GM23338 (cell line): ENCODE results near the gene TMEM185A. TPM values are rescaled to one million over a fixed set of nuclear protein-coding genes. Genes with fewer than 3 reads are reported as not detected.
A peak's percentile ranks its signal among the peaks of the same experiment; 100 is the strongest.
"Not testable (repeated sequence)": the region's sequence is repeated elsewhere in the genome, so short reads cannot be mapped to it uniquely, and the experiment has no call there.

Experiments
- ATAC-seq: fragments of 200-7000 bp; cut with Tn5 transposase; 3 replicates; pipeline ENCODE4 v1.9.1; 2020
- DNase-seq: peaks from one replicate; pipeline ENCODE4 v3.0.0-alpha.2; 2015; ENCODE audit warnings: low spot score
- H2AFZ ChIP-seq: fragments of 200-600 bp; sonication (generic); 2 replicates; pipeline ENCODE4 v1.8.0; 2016; ENCODE audit warnings: antibody characterized with exemption, mild to moderate bottlenecking, moderate library complexity
- H3F3A ChIP-seq: fragments of 200-600 bp; sonication (generic); replicated peaks from 2 replicates; pipeline ENCODE4 v1.8.0; 2017; ENCODE audit warnings: antibody characterized with exemption, mixed run types, low read depth
- H3K27ac ChIP-seq: fragments of 200-600 bp; sonication (generic); 2 replicates; pipeline ENCODE4 v1.6.1; 2016; ENCODE audit warnings: low read depth
- H3K27me3 ChIP-seq: fragments of 200-600 bp; sonication (generic); 2 replicates; pipeline ENCODE4 v1.8.0; 2016; ENCODE audit warnings: mild to moderate bottlenecking, mixed run types, moderate library complexity; ENCODE audit not compliant: insufficient read depth
- H3K36me3 ChIP-seq: fragments of 200-600 bp; sonication (generic); 2 replicates; pipeline ENCODE4 v1.8.0; 2016; ENCODE audit warnings: mild to moderate bottlenecking; ENCODE audit not compliant: insufficient read depth
- H3K4me1 ChIP-seq: fragments of 200-600 bp; sonication (generic); 2 replicates; pipeline ENCODE4 v1.8.0; 2016; ENCODE audit warnings: mild to moderate bottlenecking, moderate library complexity; ENCODE audit not compliant: insufficient read depth
- H3K4me2 ChIP-seq: fragments of 200-600 bp; sonication (generic); 2 replicates; pipeline ENCODE4 v1.7.1; 2017; ENCODE audit warnings: mixed run types
- H3K4me3 ChIP-seq: fragments of 200-600 bp; sonication (generic); 2 replicates; pipeline ENCODE4 v1.6.1; 2016; ENCODE audit warnings: mixed run types
- H3K79me2 ChIP-seq: fragments of 200-600 bp; sonication (generic); replicated peaks from 2 replicates; pipeline ENCODE4 v1.8.0; 2017; ENCODE audit warnings: mild to moderate bottlenecking; ENCODE audit not compliant: insufficient read depth
- H3K9me2 ChIP-seq: fragments of 200-600 bp; sonication (generic); 2 replicates; pipeline ENCODE4 v1.8.0; 2017; ENCODE audit not compliant: insufficient read depth
- H4K20me1 ChIP-seq: fragments of 200-600 bp; sonication (generic); replicated peaks from 2 replicates; pipeline ENCODE4 v1.8.0; 2017; ENCODE audit warnings: mild to moderate bottlenecking; ENCODE audit not compliant: insufficient read depth
- H3K27ac Mint-ChIP-seq: 2 replicates; pipeline ENCODE4 v1.8.0; 2020; ENCODE audit warnings: inconsistent platforms, mild to moderate bottlenecking, moderate library complexity, mixed read lengths
- H3K27me3 Mint-ChIP-seq: 3 replicates; pipeline ENCODE4 v1.8.0; 2022; ENCODE audit warnings: low read depth, mild to moderate bottlenecking, moderate library complexity, mixed read lengths, inconsistent platforms; ENCODE audit not compliant: insufficient read depth, poor library complexity
- H3K36me3 Mint-ChIP-seq: 3 replicates; pipeline ENCODE4 v1.8.0; 2021; ENCODE audit warnings: low read depth, mild to moderate bottlenecking, inconsistent platforms, moderate library complexity, mixed read lengths
- H3K4me1 Mint-ChIP-seq: 3 replicates; pipeline ENCODE4 v1.8.0; 2020; ENCODE audit warnings: mild to moderate bottlenecking, inconsistent platforms, mixed read lengths
- H3K4me3 Mint-ChIP-seq: 3 replicates; pipeline ENCODE4 v1.8.0; 2021; ENCODE audit warnings: moderate library complexity, mild to moderate bottlenecking, inconsistent platforms, mixed read lengths
- H3K9me3 Mint-ChIP-seq: 3 replicates; pipeline ENCODE4 v1.8.0; 2020; ENCODE audit warnings: moderate library complexity, mild to moderate bottlenecking, inconsistent platforms, mixed read lengths
- EZH2phosphoT487 ChIP-seq: fragments of 200-600 bp; sonication (generic); IDR thresholded peaks from one replicate; pipeline ENCODE4 v1.8.1; 2018; ENCODE audit warnings: antibody characterized with exemption; ENCODE audit not compliant: unreplicated experiment
- NANOG ChIP-seq: IDR thresholded peaks from 2 replicates; pipeline ENCODE4 v1.6.1; 2016; ENCODE audit warnings: antibody characterized with exemption, borderline replicate concordance
- STAT1 ChIP-seq: IDR thresholded peaks from one replicate; pipeline ENCODE4 v1.6.1; 2016; ENCODE audit warnings: antibody characterized with exemption; ENCODE audit not compliant: unreplicated experiment
- ZNF114 ChIP-seq: fragments of 250-450 bp; sonication (Bioruptor Pico); IDR thresholded peaks from 2 replicates; pipeline ENCODE4 v1.5.0; 2020; ENCODE audit warnings: mild to moderate bottlenecking, moderate library complexity
- polyA plus RNA-seq: library from polyadenylated mRNA; unstranded; fragments of >200 nt; fragmentation: Nextera tagmentation; extraction: Ambion mirVana; gene quantifications from 2 replicates; pipeline ENCODE4 v1.2.1, GENCODE V29; 2016
- total RNA-seq: library from RNA; depleted of rRNA; stranded (reverse); fragments of >200 nt; shearing (Covaris generic); gene quantifications from 2 replicates; pipeline ENCODE4 v1.2.3, GENCODE V29; 2014
- TF ChIP-seq, protein P1 (sequence below): fragments of 250-450 bp; sonication (Bioruptor Pico); IDR thresholded peaks from 2 replicates; pipeline ENCODE4 v1.5.0; 2020; ENCODE audit warnings: mild to moderate bottlenecking, moderate library complexity
- TF ChIP-seq, protein P2 (sequence below): IDR thresholded peaks from one replicate; pipeline ENCODE4 v1.6.1; 2018; ENCODE audit warnings: antibody characterized with exemption; ENCODE audit not compliant: unreplicated experiment

Gene TMEM185A
- total and polyA plus RNA-seq, 2 experiments from 2014 or later, result 9.3 to 16.7 TPM

DNA sequence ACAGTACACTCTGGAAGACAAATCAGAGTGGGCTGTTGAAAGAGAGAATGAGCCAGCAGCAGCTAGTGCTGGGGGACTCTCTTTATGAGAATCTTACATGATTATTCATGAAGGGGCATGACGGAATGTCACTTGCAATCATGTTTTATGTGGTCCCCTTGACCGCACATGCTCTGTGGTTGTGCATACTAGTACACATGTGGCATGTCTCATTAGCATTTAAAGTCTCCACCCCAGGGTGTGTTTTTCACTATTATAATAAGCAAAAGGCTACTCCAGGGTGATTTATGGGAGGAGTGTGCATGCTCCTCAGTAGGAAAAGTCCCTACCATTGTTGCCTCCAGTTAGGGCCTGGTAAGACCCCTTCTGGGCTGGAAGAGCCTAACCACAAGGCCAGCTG lies 49.6 kb upstream of the TMEM185A start (continued):
- TF ChIP-seq, protein P1, sequence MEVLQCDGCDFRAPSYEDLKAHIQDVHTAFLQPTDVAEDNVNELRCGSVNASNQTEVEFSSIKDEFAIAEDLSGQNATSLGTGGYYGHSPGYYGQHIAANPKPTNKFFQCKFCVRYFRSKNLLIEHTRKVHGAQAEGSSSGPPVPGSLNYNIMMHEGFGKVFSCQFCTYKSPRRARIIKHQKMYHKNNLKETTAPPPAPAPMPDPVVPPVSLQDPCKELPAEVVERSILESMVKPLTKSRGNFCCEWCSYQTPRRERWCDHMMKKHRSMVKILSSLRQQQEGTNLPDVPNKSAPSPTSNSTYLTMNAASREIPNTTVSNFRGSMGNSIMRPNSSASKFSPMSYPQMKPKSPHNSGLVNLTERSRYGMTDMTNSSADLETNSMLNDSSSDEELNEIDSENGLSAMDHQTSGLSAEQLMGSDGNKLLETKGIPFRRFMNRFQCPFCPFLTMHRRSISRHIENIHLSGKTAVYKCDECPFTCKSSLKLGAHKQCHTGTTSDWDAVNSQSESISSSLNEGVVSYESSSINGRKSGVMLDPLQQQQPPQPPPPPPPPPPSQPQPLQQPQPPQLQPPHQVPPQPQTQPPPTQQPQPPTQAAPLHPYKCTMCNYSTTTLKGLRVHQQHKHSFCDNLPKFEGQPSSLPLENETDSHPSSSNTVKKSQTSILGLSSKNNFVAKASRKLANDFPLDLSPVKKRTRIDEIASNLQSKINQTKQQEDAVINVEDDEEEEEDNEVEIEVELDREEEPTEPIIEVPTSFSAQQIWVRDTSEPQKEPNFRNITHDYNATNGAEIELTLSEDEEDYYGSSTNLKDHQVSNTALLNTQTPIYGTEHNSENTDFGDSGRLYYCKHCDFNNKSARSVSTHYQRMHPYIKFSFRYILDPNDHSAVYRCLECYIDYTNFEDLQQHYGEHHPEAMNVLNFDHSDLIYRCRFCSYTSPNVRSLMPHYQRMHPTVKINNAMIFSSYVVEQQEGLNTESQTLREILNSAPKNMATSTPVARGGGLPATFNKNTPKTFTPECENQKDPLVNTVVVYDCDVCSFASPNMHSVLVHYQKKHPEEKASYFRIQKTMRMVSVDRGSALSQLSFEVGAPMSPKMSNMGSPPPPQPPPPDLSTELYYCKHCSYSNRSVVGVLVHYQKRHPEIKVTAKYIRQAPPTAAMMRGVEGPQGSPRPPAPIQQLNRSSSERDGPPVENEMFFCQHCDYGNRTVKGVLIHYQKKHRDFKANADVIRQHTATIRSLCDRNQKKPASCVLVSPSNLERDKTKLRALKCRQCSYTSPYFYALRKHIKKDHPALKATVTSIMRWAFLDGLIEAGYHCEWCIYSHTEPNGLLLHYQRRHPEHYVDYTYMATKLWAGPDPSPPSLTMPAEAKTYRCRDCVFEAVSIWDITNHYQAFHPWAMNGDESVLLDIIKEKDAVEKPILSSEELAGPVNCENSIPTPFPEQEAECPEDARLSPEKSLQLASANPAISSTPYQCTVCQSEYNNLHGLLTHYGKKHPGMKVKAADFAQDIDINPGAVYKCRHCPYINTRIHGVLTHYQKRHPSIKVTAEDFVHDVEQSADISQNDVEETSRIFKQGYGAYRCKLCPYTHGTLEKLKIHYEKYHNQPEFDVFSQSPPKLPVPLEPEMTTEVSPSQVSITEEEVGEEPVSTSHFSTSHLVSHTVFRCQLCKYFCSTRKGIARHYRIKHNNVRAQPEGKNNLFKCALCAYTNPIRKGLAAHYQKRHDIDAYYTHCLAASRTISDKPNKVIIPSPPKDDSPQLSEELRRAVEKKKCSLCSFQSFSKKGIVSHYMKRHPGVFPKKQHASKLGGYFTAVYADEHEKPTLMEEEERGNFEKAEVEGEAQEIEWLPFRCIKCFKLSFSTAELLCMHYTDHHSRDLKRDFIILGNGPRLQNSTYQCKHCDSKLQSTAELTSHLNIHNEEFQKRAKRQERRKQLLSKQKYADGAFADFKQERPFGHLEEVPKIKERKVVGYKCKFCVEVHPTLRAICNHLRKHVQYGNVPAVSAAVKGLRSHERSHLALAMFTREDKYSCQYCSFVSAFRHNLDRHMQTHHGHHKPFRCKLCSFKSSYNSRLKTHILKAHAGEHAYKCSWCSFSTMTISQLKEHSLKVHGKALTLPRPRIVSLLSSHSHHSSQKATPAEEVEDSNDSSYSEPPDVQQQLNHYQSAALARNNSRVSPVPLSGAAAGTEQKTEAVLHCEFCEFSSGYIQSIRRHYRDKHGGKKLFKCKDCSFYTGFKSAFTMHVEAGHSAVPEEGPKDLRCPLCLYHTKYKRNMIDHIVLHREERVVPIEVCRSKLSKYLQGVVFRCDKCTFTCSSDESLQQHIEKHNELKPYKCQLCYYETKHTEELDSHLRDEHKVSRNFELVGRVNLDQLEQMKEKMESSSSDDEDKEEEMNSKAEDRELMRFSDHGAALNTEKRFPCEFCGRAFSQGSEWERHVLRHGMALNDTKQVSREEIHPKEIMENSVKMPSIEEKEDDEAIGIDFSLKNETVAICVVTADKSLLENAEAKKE (CRISPR knock-in tag), result no peak
- TF ChIP-seq EZH2phosphoT487, result no peak
- TF ChIP-seq NANOG, result no peak
- no peak for TF ChIP-seq STAT1
- TF ChIP-seq, protein P2, sequence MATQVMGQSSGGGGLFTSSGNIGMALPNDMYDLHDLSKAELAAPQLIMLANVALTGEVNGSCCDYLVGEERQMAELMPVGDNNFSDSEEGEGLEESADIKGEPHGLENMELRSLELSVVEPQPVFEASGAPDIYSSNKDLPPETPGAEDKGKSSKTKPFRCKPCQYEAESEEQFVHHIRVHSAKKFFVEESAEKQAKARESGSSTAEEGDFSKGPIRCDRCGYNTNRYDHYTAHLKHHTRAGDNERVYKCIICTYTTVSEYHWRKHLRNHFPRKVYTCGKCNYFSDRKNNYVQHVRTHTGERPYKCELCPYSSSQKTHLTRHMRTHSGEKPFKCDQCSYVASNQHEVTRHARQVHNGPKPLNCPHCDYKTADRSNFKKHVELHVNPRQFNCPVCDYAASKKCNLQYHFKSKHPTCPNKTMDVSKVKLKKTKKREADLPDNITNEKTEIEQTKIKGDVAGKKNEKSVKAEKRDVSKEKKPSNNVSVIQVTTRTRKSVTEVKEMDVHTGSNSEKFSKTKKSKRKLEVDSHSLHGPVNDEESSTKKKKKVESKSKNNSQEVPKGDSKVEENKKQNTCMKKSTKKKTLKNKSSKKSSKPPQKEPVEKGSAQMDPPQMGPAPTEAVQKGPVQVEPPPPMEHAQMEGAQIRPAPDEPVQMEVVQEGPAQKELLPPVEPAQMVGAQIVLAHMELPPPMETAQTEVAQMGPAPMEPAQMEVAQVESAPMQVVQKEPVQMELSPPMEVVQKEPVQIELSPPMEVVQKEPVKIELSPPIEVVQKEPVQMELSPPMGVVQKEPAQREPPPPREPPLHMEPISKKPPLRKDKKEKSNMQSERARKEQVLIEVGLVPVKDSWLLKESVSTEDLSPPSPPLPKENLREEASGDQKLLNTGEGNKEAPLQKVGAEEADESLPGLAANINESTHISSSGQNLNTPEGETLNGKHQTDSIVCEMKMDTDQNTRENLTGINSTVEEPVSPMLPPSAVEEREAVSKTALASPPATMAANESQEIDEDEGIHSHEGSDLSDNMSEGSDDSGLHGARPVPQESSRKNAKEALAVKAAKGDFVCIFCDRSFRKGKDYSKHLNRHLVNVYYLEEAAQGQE, result no peak
- no peak for TF ChIP-seq ZNF114 (CRISPR knock-in tag)

DNA sequence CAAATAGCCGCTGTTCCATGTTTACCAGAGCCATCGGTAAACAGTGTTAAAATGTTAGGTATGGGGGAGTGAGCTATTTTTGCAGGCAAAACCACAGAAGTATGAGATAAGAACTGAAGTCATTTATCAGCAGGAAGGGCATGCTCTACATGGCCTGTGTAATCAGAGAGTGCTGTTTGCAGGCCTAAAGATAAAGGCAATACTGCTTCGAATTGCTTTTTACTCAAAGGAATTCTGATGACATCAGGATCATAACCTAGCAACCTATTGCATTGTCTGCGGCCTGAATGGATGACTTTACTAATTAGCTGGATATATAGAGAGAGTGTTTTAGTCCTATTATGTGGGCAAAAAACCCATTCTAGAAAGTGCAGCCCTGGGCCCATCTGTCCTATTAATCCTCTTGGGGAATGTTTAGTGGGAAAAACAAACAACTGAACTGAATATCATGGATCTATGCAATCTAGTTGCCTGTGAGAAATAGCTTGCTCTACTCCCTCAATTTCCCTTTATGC lies 47.6 kb upstream of the TMEM185A start:
- H3F3A ChIP-seq, H3K36me3 ChIP-seq, H3K27me3 ChIP-seq, H3K4me2 ChIP-seq, H3K79me2 ChIP-seq, H3K4me3 Mint-ChIP-seq, H4K20me1 ChIP-seq, DNase-seq, H3K4me3 ChIP-seq, H3K9me3 Mint-ChIP-seq, H3K9me2 ChIP-seq, H2AFZ ChIP-seq, H3K27ac ChIP-seq, H3K36me3 Mint-ChIP-seq, H3K27me3 Mint-ChIP-seq, H3K27ac Mint-ChIP-seq, ATAC-seq: not testable (repeated sequence)
- H3K4me1 Mint-ChIP-seq, result peaks cover 28% of the 10 kb centered on the region
- peaks cover 29% of the 10 kb centered on the region for H3K4me1 ChIP-seq

DNA sequence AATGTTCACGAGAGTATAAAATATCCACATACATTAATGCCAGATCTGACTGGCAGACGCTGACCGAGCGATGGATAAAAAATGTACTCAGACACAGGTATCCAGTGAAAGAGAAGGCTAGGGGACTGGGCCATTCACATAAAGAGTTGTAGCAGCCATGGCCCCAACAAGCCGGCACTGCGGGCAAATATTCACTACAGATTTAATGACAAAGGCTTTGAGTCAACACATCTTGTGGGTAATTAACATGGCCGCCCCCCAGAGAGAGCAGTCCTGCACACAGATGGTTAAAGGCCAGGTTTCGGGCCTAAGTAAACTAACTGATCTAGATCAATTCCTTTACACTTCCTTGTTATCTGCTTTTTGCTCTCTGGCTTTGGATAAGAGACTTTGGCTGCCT lies 44.0 kb upstream of the TMEM185A start:
- H4K20me1 ChIP-seq, H3K27me3 ChIP-seq, H3K79me2 ChIP-seq, H3K36me3 ChIP-seq, H3K36me3 Mint-ChIP-seq, H3K4me2 ChIP-seq, H3K27me3 Mint-ChIP-seq, H2AFZ ChIP-seq, H3K4me3 Mint-ChIP-seq, H3K4me1 Mint-ChIP-seq, H3K4me3 ChIP-seq, H3K27ac Mint-ChIP-seq, H3K9me3 Mint-ChIP-seq, H3F3A ChIP-seq, DNase-seq, H3K27ac ChIP-seq, H3K4me1 ChIP-seq, H3K9me2 ChIP-seq: not testable (repeated sequence)
- ATAC-seq, result peak; percentile 92

DNA sequence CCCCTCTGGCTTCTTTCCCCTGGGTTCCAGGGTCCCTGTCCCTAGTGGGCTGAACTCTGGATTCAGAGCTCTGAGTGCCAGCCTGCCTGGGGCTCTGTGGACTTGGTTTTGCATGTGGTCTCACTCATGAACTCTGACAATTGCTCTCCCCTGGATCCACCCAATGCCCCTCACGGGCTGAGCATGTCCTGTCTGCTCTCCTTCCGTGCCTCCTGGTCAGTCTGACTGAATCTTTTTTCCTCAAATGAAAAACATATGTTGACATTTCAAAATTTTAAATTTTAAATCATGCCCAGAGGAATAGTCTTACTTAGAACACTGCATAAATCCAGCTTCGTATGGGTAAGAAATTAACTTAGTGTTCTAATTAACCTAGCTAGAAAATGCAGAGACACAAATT lies 43.5 kb upstream of the TMEM185A start:
- H3K27me3 Mint-ChIP-seq, H3K4me1 Mint-ChIP-seq, H3K9me2 ChIP-seq, DNase-seq, H2AFZ ChIP-seq, H3K36me3 Mint-ChIP-seq, H3F3A ChIP-seq, H3K4me2 ChIP-seq, H3K27ac Mint-ChIP-seq, ATAC-seq, H3K4me3 Mint-ChIP-seq, H3K4me3 ChIP-seq, H3K27me3 ChIP-seq, H3K79me2 ChIP-seq, H4K20me1 ChIP-seq, H3K4me1 ChIP-seq, H3K9me3 Mint-ChIP-seq, H3K27ac ChIP-seq, H3K36me3 ChIP-seq: not testable (repeated sequence)
